H1 (cell line): ENCODE results near the gene NAA38. TPM values are rescaled to one million over a fixed set of nuclear protein-coding genes. Genes with fewer than 3 reads are reported as not detected.

Experiments used
- CTCF ChIA-PET: fragments of 300-600 bp; sonication (Branson Sonifier 250); formaldehyde crosslinking; loops from one replicate; lab custom pipeline; 2021; ENCODE audit not compliant: partially characterized antibody; lab: Charles Lee
- POLR2A ChIA-PET: fragments of 300-600 bp; sonication (Branson Sonifier 250); formaldehyde crosslinking; loops from one replicate; lab custom pipeline; 2021; ENCODE audit warnings: inconsistent platforms; ENCODE audit not compliant: partially characterized antibody; lab: Charles Lee
- DNase-seq, 2 experiments: peaks; one replicate each; pipeline versions ENCODE4 v3.0.0 to v3.0.0-alpha.2; 2010 to 2022; ENCODE audit warnings: low spot score in 2 of 2, low read depth in 1 of 2, mixed read lengths in 1 of 2
- FAIRE-seq: peaks from 2 replicates; lab custom pipeline; 2011; peaks lifted over from hg19 to GRCh38; lab: Jason Lieb, UNC
- H2AFZ ChIP-seq: 2 replicates; pipeline ENCODE4 v1.8.1; 2012; ENCODE audit warnings: low read length, inconsistent platforms
- H2AK5ac ChIP-seq: 2 replicates; pipeline ENCODE4 v1.6.1; 2013; ENCODE audit warnings: low read depth, low read length
- H2BK120ac ChIP-seq: replicated peaks from 2 replicates; pipeline ENCODE3; 2013; ENCODE audit warnings: low read depth, low read length, inconsistent platforms
- H2BK12ac ChIP-seq: 2 replicates; pipeline ENCODE4 v1.6.1; 2013; ENCODE audit warnings: low read depth, low read length
- H2BK15ac ChIP-seq: 2 replicates; pipeline ENCODE4 v1.6.1; 2013; ENCODE audit warnings: low read length
- H2BK20ac ChIP-seq: 2 replicates; pipeline ENCODE4 v1.6.1; 2013; ENCODE audit warnings: low read length
- H2BK5ac ChIP-seq: 2 replicates; pipeline ENCODE4 v1.6.1; 2013; ENCODE audit warnings: low read depth, low read length
- H3K14ac ChIP-seq: 2 replicates; pipeline ENCODE4 v1.6.1; 2013; ENCODE audit warnings: inconsistent platforms; ENCODE audit not compliant: insufficient read length
- H3K18ac ChIP-seq: 2 replicates; pipeline ENCODE4 v1.6.1; 2013; ENCODE audit warnings: low read length; ENCODE audit errors: extremely low read depth
- H3K23ac ChIP-seq: 2 replicates; pipeline ENCODE4 v1.6.1; 2013; ENCODE audit warnings: inconsistent platforms; ENCODE audit not compliant: insufficient read length
- H3K23me2 ChIP-seq: 2 replicates; pipeline ENCODE4 v1.6.1; 2013; ENCODE audit warnings: low read depth, low read length
- H3K27ac ChIP-seq: 2 replicates; pipeline ENCODE4 v1.6.1; 2011; ENCODE audit warnings: low read depth, low read length, inconsistent platforms
- H3K27me3 ChIP-seq, 4 experiments: replicated peaks in 1 of 4; 1 replicate in 1 of 4; 2 replicates in 3 of 4; pipeline versions ENCODE4 v1.6.1 to v1.8.1; 2011 to 2013; ENCODE audit warnings: low read length in 3 of 4, mild to moderate bottlenecking in 3 of 4, inconsistent platforms in 2 of 4, mixed read lengths in 2 of 4, moderate library complexity in 1 of 4; ENCODE audit not compliant: control insufficient read depth in 3 of 4, insufficient read depth in 3 of 4; ENCODE audit errors: extremely low read depth in 1 of 4
- H3K36me3 ChIP-seq, 4 experiments: 2 replicates each; pipeline versions ENCODE4 v1.6.1 to v1.8.1; 2011 to 2013; ENCODE audit warnings: mild to moderate bottlenecking in 4 of 4, low read length in 3 of 4, moderate library complexity in 2 of 4, control low read depth in 1 of 4, inconsistent platforms in 1 of 4; ENCODE audit not compliant: insufficient read depth in 4 of 4, control insufficient read depth in 2 of 4
- H3K4ac ChIP-seq: replicated peaks from 2 replicates; pipeline ENCODE3; 2013; ENCODE audit warnings: low read length, low read depth, mixed read lengths, inconsistent platforms; ENCODE audit not compliant: insufficient read length
- H3K4me1 ChIP-seq, 4 experiments: replicated peaks in 1 of 4; 1 replicate in 1 of 4; 2 replicates in 3 of 4; pipeline versions ENCODE4 v1.6.1 to v1.8.1; 2011 to 2013; ENCODE audit warnings: low read length in 3 of 4, inconsistent platforms in 2 of 4, mixed read lengths in 1 of 4; ENCODE audit not compliant: insufficient read depth in 4 of 4, control insufficient read depth in 3 of 4
- H3K4me2 ChIP-seq, 2 experiments: 2 replicates each; pipeline versions ENCODE4 v1.6.1 to v1.8.1; 2011 to 2013; ENCODE audit warnings: low read depth in 2 of 2, low read length in 2 of 2, control low read depth in 1 of 2, inconsistent platforms in 1 of 2, mild to moderate bottlenecking in 1 of 2; ENCODE audit not compliant: insufficient read depth in 1 of 2
- H3K4me3 ChIP-seq, 4 experiments: fragments of 200-600, 300-600 bp in 1 of 4; sonication (generic), shearing (Covaris generic), sonication (Bioruptor Twin) in 1 of 4; 2 replicates each; pipeline versions ENCODE4 v1.5.1 to v1.8.1; 2011 to 2016; ENCODE audit warnings: low read length in 4 of 4, low read depth in 3 of 4, control low read depth in 2 of 4, inconsistent platforms in 2 of 4, mild to moderate bottlenecking in 2 of 4, mixed read lengths in 1 of 4, moderate library complexity in 1 of 4; ENCODE audit not compliant: insufficient read depth in 2 of 4; ENCODE audit errors: extremely low read depth in 1 of 4
- H3K56ac ChIP-seq: replicated peaks from 2 replicates; pipeline ENCODE3; 2013; ENCODE audit warnings: low read depth, mild to moderate bottlenecking, mixed read lengths, low read length, inconsistent platforms; ENCODE audit not compliant: insufficient read length
- H3K79me1 ChIP-seq: 2 replicates; pipeline ENCODE4 v1.6.1; 2013; ENCODE audit warnings: low read depth, low read length, control low read depth
- H3K79me2 ChIP-seq, 2 experiments: 2 replicates each; pipeline versions ENCODE4 v1.6.1 to v1.8.1; 2012 to 2013; ENCODE audit warnings: low read length in 2 of 2, mild to moderate bottlenecking in 2 of 2, inconsistent platforms in 1 of 2; ENCODE audit not compliant: insufficient read depth in 2 of 2, control insufficient read depth in 1 of 2
- H3K9ac ChIP-seq, 4 experiments: replicated peaks in 1 of 4; 1 replicate in 1 of 4; 2 replicates in 3 of 4; pipeline versions ENCODE4 v1.6.1 to v1.8.1; 2011 to 2013; ENCODE audit warnings: low read depth in 3 of 4, low read length in 3 of 4, control low read depth in 2 of 4, mild to moderate bottlenecking in 2 of 4, moderate library complexity in 2 of 4, inconsistent platforms in 1 of 4; ENCODE audit errors: extremely low read depth in 1 of 4
- H3K9me3 ChIP-seq, 2 experiments: 2 replicates each; pipeline versions ENCODE4 v1.6.1 to v1.8.1; 2012 to 2013; ENCODE audit warnings: mild to moderate bottlenecking in 2 of 2, moderate library complexity in 2 of 2, control low read depth in 1 of 2, inconsistent platforms in 1 of 2, low read depth in 1 of 2, low read length in 1 of 2, mixed read lengths in 1 of 2; ENCODE audit not compliant: insufficient read depth in 2 of 2
- H4K20me1 ChIP-seq, 2 experiments: replicated peaks in 1 of 2; 2 replicates each; pipeline versions ENCODE3 to v1.8.1; 2011 to 2013; ENCODE audit warnings: inconsistent platforms in 2 of 2, low read length in 2 of 2, mild to moderate bottlenecking in 1 of 2; ENCODE audit not compliant: insufficient read depth in 2 of 2, control insufficient read depth in 1 of 2
- H4K5ac ChIP-seq: 2 replicates; pipeline ENCODE4 v1.6.1; 2013; ENCODE audit warnings: low read length, low read depth, mixed read lengths, inconsistent platforms; ENCODE audit not compliant: insufficient read length
- H4K8ac ChIP-seq: 2 replicates; pipeline ENCODE4 v1.8.0; 2013; ENCODE audit warnings: mild to moderate bottlenecking, moderate library complexity, low read length, inconsistent platforms; ENCODE audit not compliant: insufficient read depth; ENCODE audit errors: extremely low read depth
- H4K91ac ChIP-seq: replicated peaks from 2 replicates; pipeline ENCODE3; 2013; ENCODE audit warnings: low read length, mixed read lengths, inconsistent platforms; ENCODE audit not compliant: insufficient read length
- CTCF ChIP-seq, 3 experiments: IDR thresholded peaks; 1 replicate in 2 of 3; 2 replicates in 1 of 3; pipeline versions ENCODE4 v1.5.1 to v1.6.1; 2011; ENCODE audit warnings: low read length in 3 of 3, mild to moderate bottlenecking in 3 of 3, inconsistent platforms in 2 of 3, low read depth in 1 of 3, moderate library complexity in 1 of 3; ENCODE audit not compliant: insufficient read depth in 1 of 3; ENCODE audit errors: control extremely low read depth in 1 of 3
- E2F6 ChIP-seq: IDR thresholded peaks from 2 replicates; pipeline ENCODE4 v1.6.1; 2012; ENCODE audit warnings: inconsistent platforms
- HDAC6 ChIP-seq: IDR thresholded peaks from one replicate; pipeline ENCODE4 v1.7.1; 2012; ENCODE audit warnings: low read depth, mild to moderate bottlenecking, inconsistent platforms, low read length, moderate library complexity
- WGBS, 2 experiments: shearing (Covaris generic) in 1 of 2; methylation state at CpG; one replicate each; pipeline versions ENCODE4 v1.1.6 to v1.1.7; 2013 to 2015; ENCODE audit warnings: low lambda C conversion rate in 2 of 2, mixed read lengths in 2 of 2, inconsistent platforms in 1 of 2, low coverage in 1 of 2, missing lambda C conversion rate in 1 of 2; ENCODE audit not compliant: insufficient replicate concordance in 2 of 2, insufficient coverage in 1 of 2, insufficient read length in 1 of 2; ENCODE audit errors: extremely low coverage in 1 of 2, missing lambda C conversion rate in 1 of 2; 5-methylcytosine and 5-hydroxymethylcytosine counted together
- polyA plus RNA-seq, 7 experiments: library from polyadenylated mRNA; depleted of rRNA in 3 of 7; stranded (reverse) in 5 of 7; unstranded in 2 of 7; fragments of >200 nt in 5 of 7; fragments of 200-250 nt in 2 of 7; gene quantifications; 1 replicate in 5 of 7; 2 replicates in 1 of 7; 4 replicates in 1 of 7; pipeline versions ENCODE4 v1.2.1 to v1.2.3, GENCODE V29; 2011 to 2013; ENCODE audit warnings: missing spikeins in 2 of 7, mixed read lengths in 2 of 7
- total RNA-seq: library from RNA; stranded (reverse); fragmentation: NEBNext Ultra II Directional; extraction: Animal tissue kit (Norgen Biotek cat#: 25700); gene quantifications from 2 replicates; pipeline ENCODE4 v1.2.1, GENCODE V29; 2021

The NAA38 gene
- total and polyA plus RNA-seq, 2 of the 8 experiments (the other 6 are each of a cell fraction or from before 2014, with no cell fraction given): 30.2 to 109 TPM

- H3K14ac ChIP-seq: no peak overlapping the region
- ChIA-PET POLR2A (interaction anchor here (0.6 to 1.7 kb wide), 5 partner anchors 9 to 79 kb away, joined by 3 to 4 read pairs (median 3); partner anchors contain the start of genes CYB5D1, KDM6B and NAA38), CTCF (interaction anchor here (0.6 to 8.9 kb wide), 23 partner anchors 9 to 802 kb away, joined by 3 to 71 read pairs (median 3); partner anchors contain the start of genes ALOXE3 and NAA38)
- no peaks in the 10 kb centered on the region for H3K79me2 ChIP-seq
- H4K20me1 ChIP-seq: no peaks in the 10 kb centered on the region
- H2BK5ac ChIP-seq: no peak overlapping the region
- H3K4me1 ChIP-seq: peaks cover 0 to 7% (median 5%) of the 10 kb centered on the region in 4 experiments; a peak in 5 of 7 replicates
- H3K9me3 ChIP-seq: no peaks in the 10 kb centered on the region
- H3K23ac ChIP-seq: no peak overlapping the region
- no peak overlapping the region for H4K8ac ChIP-seq
- no peak overlapping the region for H2AK5ac ChIP-seq
- no peaks in the 10 kb centered on the region for H3K79me1 ChIP-seq
- no peak overlapping the region for H3K56ac ChIP-seq
- no peak overlapping the region for H2BK12ac ChIP-seq
- no peak overlapping the region for H3K4ac ChIP-seq
- peaks cover 0 to 18% (median 12%) of the 10 kb centered on the region in 4 experiments; a peak in 6 of 7 replicates for H3K27me3 ChIP-seq
- WGBS, 2 experiments: 75% methylated on average over 12 of the region's 12 CpGs; no CpG with 5 or more reads in 1 of the 2 experiments
- TF ChIP-seq CTCF (IDR thresholded peaks at IDR 0.05; ENCODE audit: control extremely low read depth in 1 of 3, insufficient read depth in 1 of 3, low read depth in 1 of 3, low read length in 3 of 3) (peak in 1 of 3 experiments; percentile 17; a peak in 1 of 4 replicates), HDAC6 (no peak), E2F6 (no peak)
- H2BK15ac ChIP-seq: no peak overlapping the region
- H3K27ac ChIP-seq: no peak overlapping the region
- no peak overlapping the region for H2BK20ac ChIP-seq
- no peak overlapping the region for H3K4me3 ChIP-seq
- H2BK120ac ChIP-seq: no peak overlapping the region
- H4K5ac ChIP-seq: no peak overlapping the region
- FAIRE-seq (no peak), DNase-seq (no peak)
- no peaks in the 10 kb centered on the region for H3K36me3 ChIP-seq
- no peak overlapping the region for H2AFZ ChIP-seq
- no peak overlapping the region for H3K18ac ChIP-seq
- no peak overlapping the region for H4K91ac ChIP-seq
- no peaks in the 10 kb centered on the region for H3K23me2 ChIP-seq
- no peak overlapping the region for H3K9ac ChIP-seq
- no peak overlapping the region for H3K4me2 ChIP-seq
Measured at GRCh38 chr17:7825206-7825990, 32.0 kb downstream of the NAA38 start.
